Measurements from ENCODE around the gene PET117.
A peak's percentile ranks its signal among the peaks of the same experiment; 100 is the strongest.
"Not testable (repeated sequence)": the region's sequence is repeated elsewhere in the genome, so short reads cannot be mapped to it uniquely, and the experiment has no call there.

Gene PET117, protein sequence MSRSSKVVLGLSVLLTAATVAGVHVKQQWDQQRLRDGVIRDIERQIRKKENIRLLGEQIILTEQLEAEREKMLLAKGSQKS

DNA sequence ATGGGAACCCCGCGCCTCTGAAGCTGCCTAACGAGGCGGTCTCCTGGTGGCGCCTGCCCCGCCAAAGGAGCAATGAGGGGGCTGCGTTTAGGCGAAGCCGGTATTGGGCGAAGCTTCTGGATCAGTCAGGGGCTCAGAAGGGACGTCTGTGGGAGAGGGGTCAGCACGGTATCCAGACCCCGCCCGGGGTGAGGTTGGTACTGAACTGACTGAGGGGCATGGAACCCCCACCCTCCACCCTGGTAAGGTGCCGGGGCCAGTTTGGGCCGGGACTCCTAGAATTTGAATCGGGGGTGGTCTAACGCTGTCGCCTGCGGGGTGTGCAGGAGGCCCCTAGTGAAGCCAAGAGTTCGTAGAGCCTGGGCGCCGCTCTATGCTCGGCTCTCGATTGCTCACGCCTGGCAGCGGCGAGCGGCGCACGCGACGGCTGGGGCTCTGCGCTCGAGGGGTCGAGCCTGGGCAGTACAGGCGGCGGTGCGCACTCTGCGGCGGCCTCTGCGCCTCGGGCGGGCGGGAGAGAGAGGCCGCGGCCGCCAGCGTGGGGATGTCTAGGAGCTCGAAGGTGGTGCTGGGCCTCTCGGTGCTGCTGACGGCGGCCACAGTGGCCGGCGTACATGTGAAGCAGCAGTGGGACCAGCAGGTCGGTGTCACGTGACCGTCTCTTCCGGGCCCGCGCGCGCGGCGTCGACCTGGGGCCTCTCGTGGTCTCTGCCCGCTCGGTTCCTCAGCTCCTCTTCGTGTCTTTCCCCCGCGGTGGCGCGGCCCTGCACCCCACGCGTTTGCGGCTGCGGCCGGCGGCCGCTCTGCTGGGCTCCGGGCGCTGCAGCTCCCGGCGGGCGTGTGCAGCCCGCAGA lies at the start of gene PET117, which contains the start of gene KAT14:
PET117 (plus strand) TSS at position 452 of the 854 bp plus-strand sequence; CDS start at position 545, 93 bp downstream.
KAT14 (plus strand) TSS at position 452 of the 854 bp plus-strand sequence. CDS start 4,798 bp downstream, outside the sequence.
- Histone ChIP-seq H3K4me2 (ENCODE audit: insufficient read depth, low read length) (peak within 1 kb of the TSS; percentile 72), H3K27ac (ENCODE audit: low read length) (peak within 1 kb of the TSS; percentile 87), H2AFZ (ENCODE audit: low read depth, low read length) (peak within 1 kb of the TSS; percentile 91), H3K36me3 (ENCODE audit: insufficient read depth, low read length) (peaks cover 13% of the 10 kb centered on the region), H4K20me1 (ENCODE audit: insufficient read depth, low read length) (peaks cover 7% of the 10 kb centered on the region; the same call in 1 of the 2 replicates), H3K4me3 (ENCODE audit: low read depth in 1 of 2, low read length in 2 of 2) (peak within 1 kb of the TSS; percentile 52 to 76), H3K4me1 (ENCODE audit: insufficient read depth, low read length) (peaks cover 22% of the 10 kb centered on the region), H3K9ac (ENCODE audit: low read depth, low read length) (peak within 1 kb of the TSS; percentile 88), H3K9me3 (ENCODE audit: insufficient read depth, low read length, severe bottlenecking) (no peaks in the 10 kb centered on the region), H3K79me2 (ENCODE audit: insufficient read depth, low read length) (peaks cover 44% of the 10 kb centered on the region), H3K27me3 (ENCODE audit: insufficient read depth, low read length, poor library complexity) (peaks cover 4% of the 10 kb centered on the region)
- DNase-seq (peak; percentile 94), ATAC-seq (ENCODE audit: insufficient read depth, low read depth) (peak; percentile 91)
- TF ChIP-seq EZH2 (IDR thresholded peaks at IDR 0.05; ENCODE audit: borderline replicate concordance, low read depth, low read length, severe bottlenecking) = no peak
- TF ChIP-seq, protein P1, sequence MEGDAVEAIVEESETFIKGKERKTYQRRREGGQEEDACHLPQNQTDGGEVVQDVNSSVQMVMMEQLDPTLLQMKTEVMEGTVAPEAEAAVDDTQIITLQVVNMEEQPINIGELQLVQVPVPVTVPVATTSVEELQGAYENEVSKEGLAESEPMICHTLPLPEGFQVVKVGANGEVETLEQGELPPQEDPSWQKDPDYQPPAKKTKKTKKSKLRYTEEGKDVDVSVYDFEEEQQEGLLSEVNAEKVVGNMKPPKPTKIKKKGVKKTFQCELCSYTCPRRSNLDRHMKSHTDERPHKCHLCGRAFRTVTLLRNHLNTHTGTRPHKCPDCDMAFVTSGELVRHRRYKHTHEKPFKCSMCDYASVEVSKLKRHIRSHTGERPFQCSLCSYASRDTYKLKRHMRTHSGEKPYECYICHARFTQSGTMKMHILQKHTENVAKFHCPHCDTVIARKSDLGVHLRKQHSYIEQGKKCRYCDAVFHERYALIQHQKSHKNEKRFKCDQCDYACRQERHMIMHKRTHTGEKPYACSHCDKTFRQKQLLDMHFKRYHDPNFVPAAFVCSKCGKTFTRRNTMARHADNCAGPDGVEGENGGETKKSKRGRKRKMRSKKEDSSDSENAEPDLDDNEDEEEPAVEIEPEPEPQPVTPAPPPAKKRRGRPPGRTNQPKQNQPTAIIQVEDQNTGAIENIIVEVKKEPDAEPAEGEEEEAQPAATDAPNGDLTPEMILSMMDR (IDR thresholded peaks at IDR 0.05; ENCODE audit: borderline replicate concordance, extremely low read depth, low read length, poor library complexity, severe bottlenecking) = peak; percentile 2

DNA sequence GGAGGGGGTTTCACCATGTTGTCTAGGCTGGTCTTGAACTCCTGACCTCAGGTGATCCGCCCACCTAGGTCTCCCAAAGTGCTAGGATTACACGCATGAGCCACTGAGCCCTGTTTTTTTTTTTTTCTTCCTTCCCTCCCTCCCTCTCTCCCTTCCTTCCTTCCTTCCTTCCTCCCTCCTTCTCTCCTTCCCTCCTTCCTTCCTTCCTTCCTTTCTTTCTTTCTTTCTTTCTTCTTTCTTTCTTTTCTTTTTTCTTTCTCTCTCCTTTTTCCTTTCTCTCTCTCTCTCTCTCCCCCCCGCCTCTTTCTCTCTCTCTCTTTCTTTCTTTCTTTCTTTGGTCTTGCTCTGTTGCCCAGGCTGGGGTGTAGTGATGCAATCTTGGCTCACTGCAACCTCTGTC lies 49.4 kb upstream of the PET117 start:
- H3K9ac ChIP-seq (ENCODE audit: low read depth, low read length); ATAC-seq (ENCODE audit: insufficient read depth, low read depth); H3K4me1 ChIP-seq (ENCODE audit: insufficient read depth, low read length); H3K36me3 ChIP-seq (ENCODE audit: insufficient read depth, low read length); H3K9me3 ChIP-seq (ENCODE audit: insufficient read depth, low read length, severe bottlenecking); H4K20me1 ChIP-seq (ENCODE audit: insufficient read depth, low read length); H3K4me3 ChIP-seq (ENCODE audit: low read depth in 1 of 2, low read length in 2 of 2); H3K4me2 ChIP-seq (ENCODE audit: insufficient read depth, low read length); H3K79me2 ChIP-seq (ENCODE audit: insufficient read depth, low read length); DNase-seq; H3K27ac ChIP-seq (ENCODE audit: low read length); H2AFZ ChIP-seq (ENCODE audit: low read depth, low read length): not testable (repeated sequence)
- peaks cover 13% of the 10 kb centered on the region for H3K27me3 ChIP-seq (ENCODE audit: insufficient read depth, low read length, poor library complexity)

DNA sequence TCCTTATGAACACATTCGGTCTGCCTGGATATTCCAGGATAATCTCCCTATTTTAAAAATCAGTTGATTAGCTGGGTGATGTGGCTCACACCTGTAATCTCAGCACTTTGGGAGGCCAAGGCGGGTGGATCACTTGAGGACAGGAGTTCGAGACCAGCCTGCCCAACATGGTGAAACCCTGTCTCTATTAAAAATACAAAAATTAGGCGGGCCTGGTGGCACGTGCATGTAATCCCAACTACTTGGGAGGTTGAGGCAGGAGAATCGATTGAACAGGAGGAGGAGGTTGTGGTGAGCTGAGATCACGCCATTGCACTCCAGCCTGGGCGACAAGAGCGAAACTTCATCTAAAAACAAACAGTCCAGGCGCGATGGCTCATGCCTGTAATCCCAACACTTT lies 48.8 kb upstream of the PET117 start:
- not testable (repeated sequence) for H3K27ac ChIP-seq (ENCODE audit: low read length); H3K9ac ChIP-seq (ENCODE audit: low read depth, low read length); H3K4me3 ChIP-seq (ENCODE audit: low read depth in 1 of 2, low read length in 2 of 2); H3K36me3 ChIP-seq (ENCODE audit: insufficient read depth, low read length); H2AFZ ChIP-seq (ENCODE audit: low read depth, low read length); H4K20me1 ChIP-seq (ENCODE audit: insufficient read depth, low read length); H3K9me3 ChIP-seq (ENCODE audit: insufficient read depth, low read length, severe bottlenecking); H3K79me2 ChIP-seq (ENCODE audit: insufficient read depth, low read length); DNase-seq; H3K4me1 ChIP-seq (ENCODE audit: insufficient read depth, low read length); H3K4me2 ChIP-seq (ENCODE audit: insufficient read depth, low read length); ATAC-seq (ENCODE audit: insufficient read depth, low read depth)
- H3K27me3 ChIP-seq (ENCODE audit: insufficient read depth, low read length, poor library complexity) = peaks cover 15% of the 10 kb centered on the region

DNA sequence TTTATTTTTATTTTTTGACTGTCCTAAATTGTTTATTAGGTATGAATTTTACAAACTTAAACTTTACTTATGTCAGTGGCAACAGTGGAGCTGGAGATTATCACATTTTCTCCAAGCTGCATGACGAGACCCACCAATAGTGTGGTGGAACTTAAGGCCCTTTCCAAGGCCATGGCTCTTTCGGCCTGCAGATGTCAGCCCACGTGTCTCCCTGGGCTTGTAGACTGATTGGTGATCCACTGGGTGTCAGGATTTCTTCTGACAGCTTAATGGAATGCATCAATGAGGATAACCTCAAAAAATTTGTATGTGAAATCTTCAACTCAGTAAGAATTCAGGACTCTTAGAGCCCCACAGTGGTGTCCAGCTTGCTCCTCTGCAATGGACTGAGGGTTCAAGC lies 47.6 kb upstream of the PET117 start:
- DNase-seq = no peak
- no peaks in the 10 kb centered on the region for H3K4me1 ChIP-seq (ENCODE audit: insufficient read depth, low read length)
- H3K9ac ChIP-seq (ENCODE audit: low read depth, low read length) = no peak overlapping the region
- H2AFZ ChIP-seq (ENCODE audit: low read depth, low read length) = no peak overlapping the region
- H3K4me2 ChIP-seq (ENCODE audit: insufficient read depth, low read length) = no peak overlapping the region
- H3K9me3 ChIP-seq (ENCODE audit: insufficient read depth, low read length, severe bottlenecking) = no peaks in the 10 kb centered on the region
- H3K79me2 ChIP-seq (ENCODE audit: insufficient read depth, low read length) = no peaks in the 10 kb centered on the region
- ATAC-seq (ENCODE audit: insufficient read depth, low read depth) = no peak
- H3K27me3 ChIP-seq (ENCODE audit: insufficient read depth, low read length, poor library complexity) = peaks cover 22% of the 10 kb centered on the region
- H4K20me1 ChIP-seq (ENCODE audit: insufficient read depth, low read length) = 0 out of 2 replicates have a peak, but pooled peaks cover 3% of the 10 kb centered on the region
- TF ChIP-seq, protein P1 (IDR thresholded peaks at IDR 0.05; ENCODE audit: borderline replicate concordance, extremely low read depth, low read length, poor library complexity, severe bottlenecking) = no peak
- TF ChIP-seq EZH2 (IDR thresholded peaks at IDR 0.05; ENCODE audit: borderline replicate concordance, low read depth, low read length, severe bottlenecking) = no peak
- H3K36me3 ChIP-seq (ENCODE audit: insufficient read depth, low read length) = no peaks in the 10 kb centered on the region
- H3K4me3 ChIP-seq (ENCODE audit: low read depth in 1 of 2, low read length in 2 of 2) = no peak overlapping the region
- no peak overlapping the region for H3K27ac ChIP-seq (ENCODE audit: low read length)
